ACHN (cell line): ENCODE results near the gene RNF186.
"Not testable (repeated sequence)": the region's sequence is repeated elsewhere in the genome, so short reads cannot be mapped to it uniquely, and the experiment has no call there.

Experiments used
- DNase-seq: peaks from one replicate; pipeline ENCODE4 v3.0.0-alpha.2; 2015
- in situ Hi-C: cut with HindIII; loops from 2 replicates; pipeline ENCODE4 v1.10.0; 2017; ENCODE audit warnings: low sequenced_read_pairs, low pct_ligation_motif_present, low pct_unique_long_range_greater_than_20kb

Gene RNF186, protein sequence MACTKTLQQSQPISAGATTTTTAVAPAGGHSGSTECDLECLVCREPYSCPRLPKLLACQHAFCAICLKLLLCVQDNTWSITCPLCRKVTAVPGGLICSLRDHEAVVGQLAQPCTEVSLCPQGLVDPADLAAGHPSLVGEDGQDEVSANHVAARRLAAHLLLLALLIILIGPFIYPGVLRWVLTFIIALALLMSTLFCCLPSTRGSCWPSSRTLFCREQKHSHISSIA

DNA sequence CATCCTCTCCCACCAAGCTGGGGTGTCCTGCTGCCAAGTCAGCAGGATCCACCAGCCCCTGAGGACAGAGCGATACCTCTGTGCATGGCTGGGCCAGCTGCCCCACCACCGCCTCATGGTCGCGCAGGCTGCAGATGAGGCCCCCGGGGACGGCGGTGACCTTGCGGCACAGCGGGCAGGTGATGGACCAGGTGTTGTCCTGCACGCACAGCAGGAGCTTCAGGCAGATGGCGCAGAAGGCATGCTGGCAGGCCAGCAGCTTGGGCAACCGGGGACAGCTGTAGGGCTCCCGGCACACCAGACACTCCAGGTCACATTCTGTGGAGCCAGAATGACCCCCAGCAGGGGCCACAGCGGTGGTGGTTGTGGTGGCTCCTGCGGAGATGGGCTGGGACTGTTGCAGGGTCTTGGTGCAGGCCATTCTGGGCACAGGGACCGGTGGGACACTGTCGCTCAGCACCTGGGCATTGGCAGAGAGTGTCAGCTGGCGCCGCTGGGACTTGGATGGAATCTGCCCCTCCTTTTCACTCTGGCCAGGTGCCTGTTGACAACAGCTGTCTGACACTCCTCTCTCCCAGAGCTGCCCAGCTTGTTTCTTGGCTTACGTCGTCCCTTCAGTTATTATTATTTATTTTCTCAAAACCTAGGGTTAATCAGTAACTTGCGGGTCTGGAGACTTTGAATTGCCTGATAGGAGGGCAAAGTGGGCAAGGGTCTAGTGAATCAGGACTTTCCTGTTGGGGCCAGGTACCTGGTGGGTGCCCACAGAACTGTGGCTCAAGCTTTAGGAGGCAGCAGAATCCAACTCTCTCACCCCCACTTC, at the start of gene RNF186:
RNF186 (minus strand) TSS at position 603 of the 823 bp plus-strand sequence; CDS start at position 421, 182 bp downstream.
- DNase-seq, result no peak
- in situ Hi-C loops, result no loop called here

DNA sequence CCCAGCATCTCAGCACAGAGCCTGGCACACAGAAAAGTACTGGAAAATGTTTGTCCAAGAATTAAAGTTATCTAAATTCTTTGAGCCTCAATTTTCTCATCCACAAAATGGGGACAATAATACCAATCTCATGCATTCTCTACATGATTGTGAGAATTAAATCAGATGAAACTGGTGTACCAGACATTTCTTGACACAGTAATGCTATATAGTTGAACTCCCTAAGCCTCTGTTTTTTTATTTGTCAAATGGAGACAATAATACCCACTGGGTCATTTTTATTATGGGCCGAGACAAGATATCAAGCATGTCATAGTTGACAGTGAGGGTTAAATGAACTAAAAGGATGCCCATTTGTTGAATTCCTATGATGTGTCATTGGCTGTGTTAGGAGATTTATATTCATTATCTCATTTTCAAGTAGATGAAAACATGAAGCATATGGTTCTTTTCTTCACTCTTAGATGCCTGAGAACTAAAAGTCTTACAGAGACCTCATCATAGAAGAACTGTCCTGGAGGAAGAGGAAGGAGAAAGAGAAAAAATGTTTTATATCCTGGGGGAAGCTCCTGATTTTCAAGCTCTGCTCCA, 49.6 kb upstream of the RNF186 start:
- in situ Hi-C loops, result no loop called here
- DNase-seq, result no peak

DNA sequence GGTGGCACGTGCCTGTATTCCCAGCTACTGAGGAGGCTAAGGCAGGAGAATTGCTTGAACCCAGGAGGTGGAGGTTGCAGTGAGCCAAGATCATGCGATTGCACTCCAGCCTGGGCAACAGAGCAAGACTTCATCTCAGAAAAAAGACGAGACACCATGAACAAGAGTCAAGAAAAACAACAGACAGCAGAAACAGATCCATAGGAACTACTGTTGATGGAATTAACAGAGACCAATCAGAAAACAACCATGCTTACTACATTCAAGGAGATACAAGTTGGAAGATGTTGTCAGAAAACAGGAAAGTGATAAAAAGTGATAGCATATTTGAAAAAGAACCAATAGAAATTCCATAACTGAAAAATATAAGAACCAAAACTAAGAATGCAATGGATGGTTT, 47.9 kb upstream of the RNF186 start:
- in situ Hi-C loops, result no loop called here
- no peak for DNase-seq

DNA sequence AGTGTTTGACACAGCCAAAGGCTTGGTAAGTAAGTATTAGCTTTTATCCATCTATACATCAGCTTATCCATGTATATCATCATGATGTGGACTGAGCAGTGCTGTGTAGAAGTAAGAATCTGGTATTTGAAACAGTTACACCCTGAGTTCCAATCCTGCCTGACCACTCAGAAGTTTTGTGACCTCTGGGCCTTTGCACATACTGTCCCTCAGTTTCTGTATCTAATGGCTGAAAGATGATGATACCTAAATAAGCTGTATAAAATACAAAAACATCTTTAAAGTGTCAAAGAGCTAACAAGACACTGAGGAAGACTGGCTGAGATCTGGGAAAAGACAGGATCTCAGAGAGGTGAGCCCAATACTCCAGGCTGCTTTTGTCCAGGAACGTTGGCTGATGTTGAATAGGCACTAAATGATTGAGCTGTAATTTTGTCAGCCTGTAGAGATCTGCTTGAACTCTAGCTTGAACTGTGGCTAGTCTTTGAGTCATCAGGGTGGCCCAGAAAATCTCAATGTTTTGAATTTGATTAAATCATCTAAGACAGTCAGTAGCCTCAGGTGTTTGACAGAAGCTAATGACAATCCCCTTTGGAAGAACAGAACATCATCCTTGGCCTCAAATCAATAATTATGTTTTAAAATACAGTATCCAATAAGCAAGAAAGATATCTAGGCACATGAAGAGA, 46.9 kb upstream of the RNF186 start:
- DNase-seq, result no peak
- in situ Hi-C loops, result no loop called here

DNA sequence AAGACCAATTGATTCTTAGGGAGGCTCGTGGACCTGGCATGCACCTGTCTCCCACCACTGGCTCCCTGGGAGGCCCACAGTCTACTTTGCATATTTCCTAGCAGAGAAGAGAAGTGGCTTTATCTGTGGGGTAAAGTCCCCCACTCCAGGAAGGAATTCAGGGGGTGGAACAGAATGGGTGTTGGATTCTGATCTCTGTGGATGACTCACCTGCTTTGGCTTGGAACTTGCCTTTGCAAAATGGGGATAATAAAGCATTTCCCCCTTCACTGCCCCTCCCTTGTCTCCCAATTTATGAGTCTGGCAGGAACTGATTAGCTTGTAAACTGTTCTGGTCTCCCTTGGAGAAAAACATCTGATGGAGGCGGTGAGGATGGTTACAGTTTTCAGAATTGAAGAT, 46.0 kb upstream of the RNF186 start:
- no peak for DNase-seq
- in situ Hi-C loops, result no loop called here

DNA sequence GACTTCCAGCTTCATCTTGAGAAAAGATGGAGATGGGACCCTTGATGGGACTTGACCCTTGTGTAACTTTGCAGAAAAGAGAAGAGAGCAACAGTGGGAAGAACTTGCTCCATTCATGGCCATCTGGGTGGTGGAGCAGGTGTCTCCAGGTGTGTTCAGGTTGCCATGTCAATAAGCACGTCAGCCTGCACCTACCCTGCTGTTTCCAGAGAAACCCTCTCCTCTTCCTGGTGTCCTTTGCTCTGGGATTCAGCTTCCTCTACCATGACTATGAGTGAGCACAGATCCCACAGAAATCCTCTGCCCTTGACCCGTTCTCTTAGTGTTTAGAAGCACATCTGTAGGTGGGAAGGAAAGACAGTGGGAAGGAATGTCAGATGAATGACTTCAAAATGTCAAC, 45.3 kb upstream of the RNF186 start:
- in situ Hi-C loops, result no loop called here
- DNase-seq, result no peak

DNA sequence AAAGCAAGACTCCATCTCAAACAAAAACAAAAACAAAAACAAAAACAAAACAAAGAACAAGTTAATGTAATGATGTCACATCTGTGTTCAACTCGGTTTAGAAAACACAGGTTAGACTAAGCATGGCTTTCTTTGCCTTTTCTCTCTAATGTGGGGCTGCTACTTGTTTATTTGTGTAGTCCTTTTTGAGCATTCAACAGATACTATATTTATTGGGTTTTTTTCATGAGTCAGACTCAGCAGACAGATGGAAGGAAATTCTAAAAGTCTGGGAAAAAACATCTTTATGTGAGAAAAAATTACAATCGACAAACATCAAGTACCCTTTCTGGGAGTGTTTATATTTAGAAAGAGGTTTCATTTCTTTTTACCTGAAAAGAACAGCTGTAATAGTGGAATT, 44.8 kb upstream of the RNF186 start:
- in situ Hi-C loops, result no loop called here
- no peak for DNase-seq

DNA sequence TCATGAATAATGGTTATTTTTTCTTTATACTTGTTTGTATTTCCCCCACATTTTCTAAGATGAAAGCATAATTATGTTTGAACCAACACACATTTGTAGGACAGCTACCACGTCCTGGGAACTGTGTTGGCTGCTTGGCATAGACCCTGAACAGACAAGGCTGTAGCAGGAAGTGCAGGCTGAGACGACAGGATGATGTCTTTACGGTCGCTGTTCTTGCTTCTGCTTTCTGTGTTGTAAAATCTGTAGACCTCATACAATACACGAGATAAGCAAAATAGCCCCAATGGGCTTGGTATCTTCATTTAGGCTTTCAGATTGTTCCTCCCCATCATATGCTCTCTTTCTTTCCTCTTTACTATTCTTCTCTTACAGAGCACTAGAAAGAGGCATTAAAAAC, 43.8 kb upstream of the RNF186 start:
- no peak for DNase-seq

DNA sequence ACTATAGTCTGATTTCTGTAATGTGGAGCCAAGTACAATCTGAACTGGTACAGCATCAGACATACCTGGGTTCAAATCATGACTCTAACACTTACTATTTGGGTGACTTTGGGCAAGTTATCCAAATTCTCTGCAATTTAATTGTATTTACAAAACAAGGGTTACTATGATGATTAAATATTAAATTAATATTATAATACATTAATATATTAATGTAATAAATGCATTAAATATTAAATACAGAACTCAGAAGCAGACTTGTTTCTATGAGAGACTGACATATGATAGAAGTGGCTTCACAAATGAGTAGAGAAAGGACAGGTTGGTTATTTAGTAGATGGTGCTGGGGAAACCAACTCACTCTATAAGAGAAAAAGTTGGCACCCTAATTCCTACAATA, 39.8 kb upstream of the RNF186 start:
- no peak for DNase-seq
- in situ Hi-C loops, result no loop called here

More for the DNA sequence above, 43.8 kb upstream of the RNF186 start:
- in situ Hi-C loops, result no loop called here

DNA sequence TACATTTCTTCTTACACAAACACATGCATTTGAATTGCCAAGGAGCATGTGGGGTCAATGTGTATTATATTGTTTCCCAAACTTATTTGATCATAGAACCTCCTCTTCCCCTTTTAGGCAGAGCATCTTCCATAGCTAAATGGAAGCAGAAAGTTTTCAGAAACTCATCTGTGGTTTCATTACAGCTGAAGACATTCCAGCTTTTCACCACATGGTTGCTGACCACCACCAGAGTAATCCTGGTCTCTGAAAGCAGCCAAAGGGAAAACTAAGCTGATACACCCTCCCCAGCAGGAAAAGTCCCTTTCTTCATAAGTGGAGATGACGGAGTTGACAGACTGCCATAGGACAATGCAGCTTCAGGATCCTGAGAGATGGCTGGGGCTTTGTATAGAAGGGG, 37.0 kb upstream of the RNF186 start:
- no peak for DNase-seq
- in situ Hi-C loops, result no loop called here

DNA sequence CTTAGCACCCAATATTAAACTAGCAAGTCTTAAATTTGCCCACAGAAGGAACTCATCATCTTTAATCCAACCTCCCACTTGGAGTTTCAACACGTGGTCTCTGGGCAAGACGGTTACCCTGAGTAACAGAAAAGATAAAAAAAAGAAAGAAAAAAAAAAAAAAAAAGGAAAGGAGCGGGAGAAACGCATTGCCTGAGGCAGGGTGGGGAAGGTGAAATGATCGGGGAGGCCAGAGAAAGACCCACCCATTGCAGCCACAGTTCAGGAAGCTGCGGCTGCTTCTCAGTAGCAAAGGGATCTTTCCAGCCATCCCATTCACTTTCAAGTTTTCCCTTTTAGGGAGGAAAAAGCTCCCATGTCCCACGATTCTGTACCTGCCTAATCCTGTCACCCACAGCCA, 35.1 kb upstream of the RNF186 start:
- DNase-seq, result no peak
- in situ Hi-C loops, result no loop called here

DNA sequence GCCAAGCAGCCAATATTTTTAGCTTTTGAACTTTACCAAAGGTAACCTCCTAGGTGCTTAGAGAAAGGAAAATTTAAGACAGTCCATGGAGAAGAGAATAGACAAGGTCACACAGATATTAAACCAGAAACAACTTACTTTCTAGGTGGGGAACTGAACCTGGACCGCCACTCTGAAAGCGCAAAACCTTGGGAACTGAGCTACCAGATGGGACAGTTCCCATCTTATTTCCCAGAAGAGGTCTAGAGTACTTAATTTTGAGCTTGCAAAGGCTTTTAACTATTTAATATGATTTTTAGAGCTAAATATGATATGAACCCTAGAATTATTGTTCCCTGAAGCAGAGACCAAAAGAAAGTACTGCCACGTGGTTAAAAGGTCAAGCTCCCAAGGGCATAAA, 34.2 kb upstream of the RNF186 start:
- DNase-seq, in situ Hi-C loops: not testable (repeated sequence)

DNA sequence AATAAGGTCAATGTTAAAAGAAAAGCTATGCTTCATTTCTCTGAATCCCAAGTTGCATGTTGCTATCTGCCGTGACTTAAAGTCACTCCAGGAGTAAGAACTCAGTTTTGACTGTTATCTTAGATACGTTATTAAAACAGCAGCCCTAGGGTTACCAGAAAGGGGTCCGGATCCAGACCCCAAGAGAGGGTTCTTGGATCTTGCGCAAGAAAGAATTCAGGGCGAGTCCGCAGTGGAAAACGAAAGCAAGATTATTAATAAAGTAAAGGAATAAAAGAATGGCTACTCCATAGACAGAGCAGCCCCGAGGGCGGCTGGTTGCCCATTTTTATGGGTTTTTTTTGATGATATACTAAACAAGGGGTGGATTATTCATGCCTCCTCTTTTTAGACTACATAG, 32.3 kb upstream of the RNF186 start:
- in situ Hi-C loops, DNase-seq: not testable (repeated sequence)

DNA sequence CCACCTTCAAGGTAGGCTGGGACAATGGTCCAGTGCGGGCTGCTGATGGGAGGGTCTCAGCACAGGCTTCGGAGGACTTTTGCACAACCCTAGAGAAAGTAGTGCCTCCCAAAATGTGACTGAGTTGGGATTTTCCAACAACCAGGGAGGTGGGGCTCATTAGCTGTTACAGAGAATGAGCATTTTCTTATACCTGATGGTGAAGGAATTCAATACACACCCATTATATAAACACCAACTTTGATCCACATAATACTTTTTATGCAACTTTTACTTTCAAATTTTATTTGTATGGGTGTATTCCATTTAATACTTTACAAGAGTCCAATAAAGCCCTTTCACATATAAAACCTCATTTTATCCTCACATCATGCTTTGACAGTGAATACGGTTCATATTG, 31.3 kb upstream of the RNF186 start:
- in situ Hi-C loops, result no loop called here
- DNase-seq, result no peak

DNA sequence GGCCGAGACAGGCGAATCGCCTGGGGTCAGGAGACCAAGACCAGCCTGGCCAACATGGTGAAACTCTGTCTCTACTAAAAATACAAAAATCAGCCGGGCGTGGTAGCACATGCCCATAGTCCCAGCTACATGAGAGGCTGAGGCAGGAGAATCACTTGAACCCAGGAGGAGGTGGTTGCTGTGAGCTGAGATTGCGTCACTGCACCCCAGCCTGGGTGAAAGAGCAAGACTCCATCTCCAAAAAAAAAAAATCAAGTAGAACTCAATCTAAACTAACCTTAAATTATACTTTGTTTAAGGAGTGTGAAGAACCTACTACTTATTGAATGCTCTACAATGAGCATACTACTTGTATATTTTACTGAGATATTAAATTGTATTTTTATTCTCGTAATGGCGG, 30.5 kb upstream of the RNF186 start:
- in situ Hi-C loops, result no loop called here

DNA sequence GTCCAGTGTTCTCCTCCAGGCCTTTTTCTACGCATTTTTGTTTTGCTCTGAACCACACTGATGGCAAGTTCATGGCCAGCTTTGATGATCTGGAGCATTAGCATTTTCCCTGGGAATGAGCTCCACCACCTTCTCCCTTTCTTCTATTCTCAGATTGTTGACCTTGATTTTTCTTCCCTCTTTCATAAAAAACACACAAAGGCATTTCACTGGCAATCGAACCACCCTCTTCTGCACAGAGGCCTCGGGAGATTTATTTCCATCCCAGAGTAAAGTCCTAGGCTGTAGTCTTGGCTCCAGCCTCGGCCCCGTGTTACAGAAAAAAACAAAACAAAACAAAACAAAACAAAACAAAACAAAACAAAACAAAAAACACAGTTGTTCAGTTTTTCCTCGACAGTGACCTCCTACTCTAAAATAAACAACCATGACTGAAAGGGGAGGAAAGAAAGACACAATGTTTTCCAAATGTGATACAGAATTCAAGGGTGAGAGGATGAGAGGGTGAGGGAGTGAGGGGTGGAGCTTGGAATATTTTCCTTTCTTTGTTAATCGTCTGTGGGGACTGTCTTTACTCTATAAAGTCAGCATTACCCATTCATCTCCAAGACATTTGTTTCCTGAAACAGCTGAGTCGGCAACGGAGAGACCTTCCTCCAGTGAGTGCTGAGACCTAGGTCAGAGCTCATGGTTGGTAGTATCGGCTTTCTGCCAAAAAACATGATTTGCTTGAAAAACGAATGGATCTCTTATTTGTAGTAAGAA, 29.8 kb upstream of the RNF186 start:
- no peak for DNase-seq
- in situ Hi-C loops, result no loop called here

More for the DNA sequence above, 30.5 kb upstream of the RNF186 start:
- no peak for DNase-seq

DNA sequence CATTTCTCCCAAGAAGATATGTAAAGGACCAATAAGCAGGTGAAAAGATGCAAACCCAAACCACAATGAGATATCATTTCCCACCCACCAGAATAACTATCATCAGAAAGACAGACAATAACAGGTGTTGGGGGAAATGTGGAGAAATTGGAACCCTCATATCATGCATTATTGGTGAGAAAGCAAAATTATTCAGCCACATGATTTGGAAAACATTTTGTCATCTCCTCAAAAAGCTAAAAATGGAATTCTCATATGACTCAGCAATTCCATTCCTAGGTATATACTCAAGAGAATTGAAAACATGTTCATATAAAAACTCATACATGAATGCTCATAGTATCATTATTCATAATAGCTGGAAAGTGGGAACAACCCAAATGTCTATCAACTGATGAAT, 25.1 kb upstream of the RNF186 start:
- in situ Hi-C loops, result no loop called here
- no peak for DNase-seq

DNA sequence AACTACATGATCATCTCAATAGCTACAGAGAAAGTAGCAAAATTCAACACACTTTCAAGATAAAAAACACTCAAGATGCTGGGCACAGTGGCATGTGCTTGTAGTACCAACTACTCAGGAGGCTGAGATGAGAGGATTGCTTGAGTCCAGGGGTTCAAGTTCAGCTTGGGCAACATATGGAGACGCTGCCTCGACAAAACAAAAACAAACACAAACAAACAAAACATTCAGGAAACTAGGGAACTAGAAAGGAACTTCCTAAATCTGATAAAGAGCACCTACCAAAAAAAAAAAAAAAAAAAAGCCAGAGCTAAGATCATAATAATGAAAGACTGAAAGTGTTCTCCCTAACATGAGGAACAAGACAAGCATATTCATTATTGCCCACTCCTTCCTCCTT, 22.8 kb upstream of the RNF186 start:
- no peak for DNase-seq
- in situ Hi-C loops, result no loop called here

DNA sequence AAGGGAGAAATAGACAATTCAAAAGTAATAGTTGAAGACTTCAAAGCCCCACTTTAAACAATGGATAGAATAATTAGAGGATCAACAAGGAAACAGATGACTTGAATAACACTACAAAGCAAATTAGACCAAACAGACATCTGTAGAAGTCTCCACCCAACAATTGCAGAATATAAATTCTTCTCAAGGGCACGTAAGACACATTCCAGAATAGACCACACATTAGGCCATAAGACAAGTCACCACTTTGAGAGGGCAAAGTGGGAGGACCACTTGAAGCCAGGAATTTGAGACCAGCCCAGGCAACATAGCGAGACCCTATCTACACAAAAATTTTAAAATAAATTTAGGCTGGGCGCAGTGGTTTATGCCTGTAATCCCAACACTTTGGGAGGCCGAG, 20.5 kb upstream of the RNF186 start:
- in situ Hi-C loops, result no loop called here
- DNase-seq, result no peak
